ENCODE results near the gene GSX2.

The GSX2 gene

DNA sequence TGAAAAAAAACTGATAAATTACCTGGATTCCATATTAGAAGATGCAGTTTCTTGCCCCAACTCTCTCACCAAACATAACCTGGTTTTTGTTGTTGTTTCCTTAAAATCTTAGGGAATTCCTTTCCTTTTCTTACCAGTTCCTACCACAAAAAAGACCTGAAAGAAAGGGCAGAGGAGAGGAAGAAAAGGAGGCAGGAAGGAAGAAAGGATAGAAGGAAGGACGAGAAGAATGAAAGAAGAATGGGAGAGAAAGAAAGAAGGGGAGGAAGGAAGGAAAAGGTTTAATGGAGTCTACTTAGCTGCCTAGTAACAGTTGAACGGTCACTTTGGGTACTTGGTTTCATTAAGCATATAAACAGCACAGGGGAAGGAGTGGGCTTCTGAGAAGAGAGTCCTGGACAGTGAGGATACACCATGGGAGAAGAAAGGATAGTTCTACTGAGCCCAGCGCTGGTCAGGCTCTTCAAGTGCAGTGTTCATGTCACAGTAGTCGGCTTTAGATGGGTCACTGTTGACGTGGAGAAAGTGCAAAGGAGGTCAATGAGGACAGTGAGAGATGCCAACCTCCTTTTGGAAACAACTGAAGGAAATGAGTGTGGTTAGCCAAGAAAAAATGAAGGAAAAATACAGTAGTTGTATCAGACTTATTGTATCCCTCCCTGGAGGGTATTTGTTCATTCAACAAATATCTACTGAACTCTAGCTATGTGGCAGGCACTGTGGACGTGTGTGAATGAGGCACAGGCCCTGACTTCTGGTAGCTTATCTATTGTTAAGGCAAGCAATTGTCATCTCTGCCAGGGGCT, 34.5 kb upstream of the GSX2 start:
- no peak for DNase-seq (ENCODE audit: low spot score)
- TF ChIP-seq, protein P1, sequence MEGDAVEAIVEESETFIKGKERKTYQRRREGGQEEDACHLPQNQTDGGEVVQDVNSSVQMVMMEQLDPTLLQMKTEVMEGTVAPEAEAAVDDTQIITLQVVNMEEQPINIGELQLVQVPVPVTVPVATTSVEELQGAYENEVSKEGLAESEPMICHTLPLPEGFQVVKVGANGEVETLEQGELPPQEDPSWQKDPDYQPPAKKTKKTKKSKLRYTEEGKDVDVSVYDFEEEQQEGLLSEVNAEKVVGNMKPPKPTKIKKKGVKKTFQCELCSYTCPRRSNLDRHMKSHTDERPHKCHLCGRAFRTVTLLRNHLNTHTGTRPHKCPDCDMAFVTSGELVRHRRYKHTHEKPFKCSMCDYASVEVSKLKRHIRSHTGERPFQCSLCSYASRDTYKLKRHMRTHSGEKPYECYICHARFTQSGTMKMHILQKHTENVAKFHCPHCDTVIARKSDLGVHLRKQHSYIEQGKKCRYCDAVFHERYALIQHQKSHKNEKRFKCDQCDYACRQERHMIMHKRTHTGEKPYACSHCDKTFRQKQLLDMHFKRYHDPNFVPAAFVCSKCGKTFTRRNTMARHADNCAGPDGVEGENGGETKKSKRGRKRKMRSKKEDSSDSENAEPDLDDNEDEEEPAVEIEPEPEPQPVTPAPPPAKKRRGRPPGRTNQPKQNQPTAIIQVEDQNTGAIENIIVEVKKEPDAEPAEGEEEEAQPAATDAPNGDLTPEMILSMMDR (IDR thresholded peaks at IDR 0.05; ENCODE audit: extremely low read depth, missing control alignments), result no peak

- TF ChIP-seq, protein P1 (IDR thresholded peaks at IDR 0.05; ENCODE audit: extremely low read depth, missing control alignments), result no peak
- no peak for DNase-seq (ENCODE audit: low spot score)
Observed at GRCh38 chr4:54066088-54066415, 33.9 kb upstream of the GSX2 start.

DNA sequence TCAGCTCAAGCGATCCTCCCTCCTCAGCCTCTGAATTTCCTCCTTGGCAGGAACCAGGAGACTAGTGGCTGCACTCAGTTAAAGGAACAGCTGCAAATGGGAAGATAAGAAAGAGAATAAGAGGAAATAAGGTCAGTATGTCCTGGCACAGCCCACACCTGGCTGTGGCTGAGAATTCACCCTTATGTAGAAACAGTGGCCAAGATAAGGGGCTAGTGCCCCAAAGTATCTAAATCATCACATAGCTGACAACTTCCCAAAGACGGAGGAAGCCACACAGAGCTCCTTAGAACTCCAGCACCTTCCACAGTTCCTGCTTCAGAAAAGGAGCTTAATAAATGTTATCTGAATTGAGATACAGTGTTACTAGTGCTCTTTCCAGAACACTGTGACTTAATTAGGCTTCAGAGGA, 33.2 kb upstream of the GSX2 start:
- DNase-seq (ENCODE audit: low spot score), result no peak

GRCh38 chr4:54067166-54067565, 32.8 kb upstream of the GSX2 start:
- TF ChIP-seq, protein P1 (IDR thresholded peaks at IDR 0.05; ENCODE audit: extremely low read depth, missing control alignments), result no peak
- no peak for DNase-seq (ENCODE audit: low spot score)

More for the DNA sequence above, 33.2 kb upstream of the GSX2 start:
- TF ChIP-seq, protein P1 (IDR thresholded peaks at IDR 0.05; ENCODE audit: extremely low read depth, missing control alignments), result no peak

- DNase-seq (ENCODE audit: low spot score), result no peak
Observed at GRCh38 chr4:54073271-54073880, 26.6 kb upstream of the GSX2 start.

DNA sequence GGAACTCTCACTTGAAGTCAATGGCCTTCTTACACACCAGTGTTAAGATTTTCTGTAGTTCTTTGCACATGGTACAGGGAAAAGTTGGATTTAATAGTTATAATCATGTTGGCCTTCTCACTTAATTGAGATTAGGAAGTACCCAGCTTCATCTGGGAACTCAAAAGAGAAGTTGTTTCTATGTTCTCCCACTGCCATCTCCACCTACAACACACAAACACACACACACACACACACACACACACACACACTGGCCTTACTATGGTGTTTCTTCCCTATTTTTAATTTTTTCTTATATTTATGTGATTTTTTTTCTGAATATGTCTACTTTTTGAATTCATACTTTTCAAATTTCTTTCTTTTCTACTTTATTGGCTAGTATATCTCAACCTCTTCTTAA, 25.6 kb upstream of the GSX2 start:
- TF ChIP-seq, protein P1 (IDR thresholded peaks at IDR 0.05; ENCODE audit: extremely low read depth, missing control alignments), result no peak
- DNase-seq (ENCODE audit: low spot score), result no peak

More at GRCh38 chr4:54073271-54073880, 26.6 kb upstream of the GSX2 start:
- TF ChIP-seq, protein P1 (IDR thresholded peaks at IDR 0.05; ENCODE audit: extremely low read depth, missing control alignments), result no peak

DNA sequence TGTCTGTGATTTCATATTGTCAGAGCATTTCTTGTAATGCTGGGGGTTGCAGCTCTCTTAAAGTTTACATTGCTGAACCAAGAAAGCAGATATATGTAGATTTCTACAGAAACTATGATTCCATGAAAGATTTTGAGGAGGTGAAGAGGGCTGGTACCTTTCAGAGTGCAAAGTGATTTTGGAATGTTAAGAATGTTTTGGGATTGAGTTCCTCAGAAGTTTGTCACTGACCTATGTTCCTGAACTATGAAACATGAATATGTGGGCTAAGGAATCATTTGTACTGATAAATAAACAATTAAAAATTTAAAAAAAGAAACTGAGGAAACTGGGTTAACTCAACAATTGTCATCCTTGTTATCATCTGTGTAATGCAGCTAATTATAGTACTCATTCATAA, 23.3 kb upstream of the GSX2 start:
- DNase-seq (ENCODE audit: low spot score), result no peak
- TF ChIP-seq, protein P1 (IDR thresholded peaks at IDR 0.05; ENCODE audit: extremely low read depth, missing control alignments), result no peak

All from GM20000 (cell line).